GM21526 (cell line): ENCODE measurements around the gene GCM1.
"Not testable (repeated sequence)": the region's sequence is repeated elsewhere in the genome, so short reads cannot be mapped to it uniquely, and the experiment has no call there.

ENCODE experiments used
- ATAC-seq: cut with Tn5 transposase; IDR thresholded peaks from one replicate; pipeline ENCODE4 v1.9.1; 2021; ENCODE audit warnings: moderate library complexity; ENCODE audit not compliant: unreplicated experiment, low FRiP score

Gene GCM1, protein sequence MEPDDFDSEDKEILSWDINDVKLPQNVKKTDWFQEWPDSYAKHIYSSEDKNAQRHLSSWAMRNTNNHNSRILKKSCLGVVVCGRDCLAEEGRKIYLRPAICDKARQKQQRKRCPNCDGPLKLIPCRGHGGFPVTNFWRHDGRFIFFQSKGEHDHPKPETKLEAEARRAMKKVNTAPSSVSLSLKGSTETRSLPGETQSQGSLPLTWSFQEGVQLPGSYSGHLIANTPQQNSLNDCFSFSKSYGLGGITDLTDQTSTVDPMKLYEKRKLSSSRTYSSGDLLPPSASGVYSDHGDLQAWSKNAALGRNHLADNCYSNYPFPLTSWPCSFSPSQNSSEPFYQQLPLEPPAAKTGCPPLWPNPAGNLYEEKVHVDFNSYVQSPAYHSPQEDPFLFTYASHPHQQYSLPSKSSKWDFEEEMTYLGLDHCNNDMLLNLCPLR

DNA sequence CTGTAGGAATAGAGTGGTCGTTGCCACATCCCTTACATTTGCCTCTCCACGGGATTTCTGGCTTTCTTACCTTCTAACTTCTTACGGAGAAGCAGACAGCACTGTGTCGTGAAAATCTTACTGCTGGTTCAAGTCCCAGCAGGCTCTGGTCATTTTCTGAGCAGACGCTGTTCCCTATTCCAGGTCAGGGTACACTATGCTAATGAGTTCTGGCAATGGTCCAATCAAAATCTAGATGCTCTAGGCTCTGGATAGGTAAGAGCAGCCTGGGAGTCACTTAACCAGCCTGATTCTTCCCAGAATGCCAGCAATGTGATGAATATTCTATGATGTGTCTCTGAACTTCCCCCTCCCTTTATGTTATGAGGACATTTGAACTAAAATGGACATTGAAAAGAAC is at the start of gene GCM1:
Gene GCM1 (minus strand): TSS at position 158 of the 400 bp plus-strand sequence. CDS start 3,209 bp downstream, outside the sequence.
- no peak for ATAC-seq

DNA sequence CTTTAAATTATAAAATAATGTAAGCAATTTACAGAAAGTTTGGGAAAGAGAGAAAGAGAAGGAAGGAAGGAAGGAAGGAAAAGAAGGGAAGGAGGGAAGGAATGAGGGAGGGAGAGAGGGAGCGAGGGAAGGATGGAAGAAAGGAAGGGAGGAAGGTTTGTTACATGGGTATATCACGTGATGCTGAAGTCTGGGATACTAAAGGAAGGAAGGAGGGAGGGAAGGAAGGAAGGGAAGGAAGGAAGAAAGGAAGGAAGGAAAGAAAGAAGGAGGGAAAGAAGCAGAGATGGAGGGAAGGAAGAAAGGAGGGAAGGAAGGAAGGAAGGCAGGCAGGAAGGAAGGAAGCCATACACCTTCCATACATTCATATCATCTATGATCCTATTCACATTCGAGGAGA is 48.9 kb upstream of the GCM1 start:
- ATAC-seq: no peak

DNA sequence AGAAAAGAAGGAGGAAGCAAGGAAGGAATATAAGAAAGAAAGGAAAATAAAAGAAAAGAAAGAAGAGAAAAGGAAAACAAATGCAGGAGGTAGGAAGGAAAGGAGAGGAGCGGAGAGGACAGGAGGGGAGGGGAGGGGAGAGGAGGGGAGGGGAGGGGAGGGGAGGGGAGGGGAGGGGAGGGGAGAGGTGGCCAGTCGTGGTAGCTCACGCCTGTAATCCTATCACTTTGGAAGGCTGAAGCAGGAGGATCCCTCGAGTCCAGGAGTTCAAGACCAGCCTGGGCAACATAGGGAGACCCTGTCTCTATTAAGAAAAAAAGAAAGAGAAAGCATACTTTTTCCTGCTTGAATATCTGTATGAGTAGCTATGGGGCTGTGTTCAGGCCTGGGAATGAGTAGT is 46.4 kb upstream of the GCM1 start:
- no peak for ATAC-seq

DNA sequence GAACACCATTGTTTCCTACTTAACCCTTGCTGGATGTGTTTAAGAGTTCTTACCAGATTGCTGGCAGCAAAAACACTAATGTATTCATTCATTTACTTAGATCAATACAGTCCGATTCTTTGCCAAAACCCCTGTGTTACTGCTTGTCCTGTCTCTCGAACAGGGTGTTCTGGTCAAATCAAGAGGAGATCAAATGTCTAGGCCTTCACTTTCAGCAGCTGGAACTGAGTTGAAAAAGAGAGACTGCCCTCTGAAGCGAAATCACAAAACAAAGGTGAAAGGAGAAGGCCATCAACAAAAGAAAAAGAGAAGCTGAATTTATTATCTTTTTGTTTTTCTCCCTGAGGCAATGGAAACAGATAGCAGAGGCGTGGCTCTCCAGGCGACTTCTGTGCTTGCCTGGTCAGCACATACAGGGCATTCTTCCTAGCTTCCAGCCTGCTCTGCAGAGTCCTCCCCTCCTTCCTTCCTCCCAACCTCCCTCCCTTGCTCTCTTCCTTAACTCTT is 44.1 kb upstream of the GCM1 start:
- no peak for ATAC-seq

DNA sequence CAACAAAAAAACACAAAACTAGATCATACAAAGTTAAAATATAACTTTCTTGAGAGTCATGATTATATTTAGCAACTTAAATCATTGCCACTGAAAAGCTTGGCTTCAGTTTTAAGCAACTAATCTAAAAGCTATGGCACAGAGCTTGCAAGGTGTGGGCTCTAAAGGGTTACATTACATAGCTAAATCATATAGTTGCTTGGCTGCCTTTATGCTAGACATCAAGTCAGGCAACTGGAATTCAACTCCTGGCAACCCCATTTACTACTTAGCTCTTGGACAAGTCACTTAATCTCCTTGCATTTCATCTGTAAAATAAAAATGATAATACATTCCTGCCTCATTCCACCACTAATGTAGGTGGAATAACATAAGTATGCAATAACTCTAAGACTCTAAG is 40.9 kb upstream of the GCM1 start:
- no peak for ATAC-seq

DNA sequence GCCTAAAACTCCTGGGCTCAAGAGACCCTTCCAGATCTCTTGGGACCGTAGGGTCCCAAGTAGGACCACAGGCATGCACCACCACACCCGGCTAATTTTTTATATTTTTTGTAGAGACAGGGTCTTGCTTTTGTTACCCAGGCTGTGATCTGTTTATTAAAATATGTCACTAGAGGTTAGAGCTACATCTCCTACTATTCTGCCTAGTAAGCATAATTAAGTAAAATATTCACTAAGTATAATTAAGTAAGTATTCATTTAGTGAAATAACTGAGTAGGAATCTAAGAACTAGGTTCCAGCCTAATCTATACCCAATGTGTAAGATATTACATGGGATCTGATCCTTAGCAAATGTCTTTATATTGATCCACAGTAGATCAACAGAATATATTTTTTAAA is 40.2 kb upstream of the GCM1 start:
- no peak for ATAC-seq

DNA sequence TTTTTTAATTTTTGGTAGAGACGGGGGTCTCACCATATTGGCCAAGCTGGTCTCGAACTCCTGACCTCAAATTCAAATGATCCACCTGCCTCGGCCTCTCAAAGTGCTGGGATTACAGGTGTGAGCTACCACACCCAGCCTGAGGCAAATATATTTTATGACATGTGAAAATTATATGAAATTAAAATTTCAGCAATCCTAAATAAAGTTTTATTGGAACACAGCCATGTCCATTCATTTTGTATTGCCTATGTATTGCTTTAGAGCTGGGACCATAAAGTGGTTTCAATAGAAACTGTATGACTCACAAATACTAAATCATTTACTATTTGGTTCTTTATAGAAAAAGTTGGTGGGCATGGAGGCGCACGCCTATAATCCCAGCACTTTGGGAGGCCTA is 32.0 kb upstream of the GCM1 start:
- no peak for ATAC-seq

DNA sequence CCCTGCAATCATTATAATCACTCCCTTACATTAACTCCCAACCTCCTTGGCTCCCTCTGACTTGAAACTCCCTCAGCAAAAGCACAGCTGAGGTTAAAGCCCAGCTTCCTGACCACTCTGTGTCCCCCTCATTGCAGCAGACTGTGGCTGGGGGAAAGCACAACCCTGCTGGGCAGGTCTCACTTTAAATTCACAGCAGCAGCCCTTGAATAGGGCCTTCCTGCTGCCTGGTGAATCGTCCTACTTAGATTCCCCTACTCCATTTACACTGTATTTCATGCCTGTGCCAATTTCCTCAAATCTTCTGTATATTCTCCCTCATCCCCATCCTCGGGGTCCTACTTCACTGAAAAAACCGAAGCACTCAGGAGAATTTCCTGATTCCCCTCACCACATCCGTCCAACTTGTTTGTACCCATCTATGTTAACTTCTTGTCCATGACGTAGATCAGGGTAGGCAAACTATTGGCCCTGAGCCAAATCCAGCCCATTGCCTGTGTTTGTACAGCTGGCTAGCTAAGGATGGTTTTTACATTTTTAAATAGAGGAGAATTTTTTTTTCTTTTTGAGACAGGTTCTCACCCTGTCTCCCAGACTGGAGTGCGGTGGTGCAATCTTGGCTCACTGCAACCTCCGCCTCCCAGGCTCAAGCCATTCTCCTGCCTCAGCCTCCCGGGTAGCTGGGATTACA is 31.5 kb upstream of the GCM1 start:
- no peak for ATAC-seq

DNA sequence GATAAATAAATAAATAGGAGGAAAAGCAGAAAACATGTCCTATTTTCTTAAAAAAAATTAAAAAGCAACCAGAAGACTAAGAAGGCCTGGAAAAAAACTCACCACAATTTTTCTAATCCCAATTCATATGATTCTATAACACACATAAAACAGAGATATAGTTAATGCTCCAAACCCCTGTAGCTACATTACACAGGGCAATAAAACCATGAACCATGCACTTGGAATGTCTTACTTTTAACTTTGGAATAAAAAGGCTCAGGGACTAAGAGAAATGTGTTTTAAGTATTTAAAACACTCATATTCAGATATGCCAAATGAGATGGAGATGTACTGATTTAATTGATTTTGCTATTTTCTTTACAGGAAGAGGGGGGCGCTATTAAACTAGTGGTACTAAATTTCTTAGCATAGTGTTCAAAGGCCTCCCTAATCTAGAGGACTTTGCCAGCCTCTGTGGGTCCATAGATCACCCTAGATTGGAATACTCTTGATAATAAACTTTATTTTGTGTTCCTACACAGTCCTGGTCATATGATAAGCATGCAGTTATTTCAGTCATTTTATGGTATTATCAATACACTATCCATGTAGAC is 30.3 kb upstream of the GCM1 start:
- ATAC-seq: no peak

DNA sequence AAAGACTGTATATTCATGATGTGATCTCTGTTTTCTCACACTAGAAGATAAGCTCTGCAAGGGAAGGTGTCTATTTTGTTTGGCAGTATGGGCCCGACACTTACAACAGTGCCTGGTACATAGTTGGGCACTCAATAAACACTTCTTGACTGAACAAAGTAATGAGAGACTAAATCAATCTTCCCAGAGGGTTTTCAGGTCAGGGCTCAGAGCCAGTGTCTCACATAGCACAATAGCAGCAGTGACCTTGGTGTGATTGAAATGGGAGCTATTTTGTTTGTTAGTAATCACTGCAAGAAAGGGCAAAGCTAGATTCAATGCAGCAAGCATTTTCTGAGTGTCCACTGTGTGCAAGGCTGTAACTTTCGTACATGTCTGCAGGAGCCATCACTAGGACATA is 26.4 kb upstream of the GCM1 start:
- ATAC-seq: no peak

DNA sequence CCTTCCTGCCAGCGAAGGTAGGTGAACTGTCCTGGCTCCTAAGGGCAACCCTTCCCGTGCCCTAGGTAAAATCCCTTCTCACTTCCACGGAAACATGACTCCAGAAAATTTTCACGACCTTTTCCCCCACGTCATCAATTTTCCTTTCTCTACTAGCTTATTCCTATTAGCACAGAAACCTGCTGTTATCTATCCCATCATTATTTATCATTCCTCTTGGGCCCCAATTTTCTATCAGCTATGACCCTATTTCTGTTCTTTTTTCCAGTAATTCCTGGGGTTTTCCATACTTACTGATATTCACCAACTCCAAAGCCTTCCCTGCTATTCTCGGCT is 23.8 kb upstream of the GCM1 start:
- ATAC-seq: no peak

DNA sequence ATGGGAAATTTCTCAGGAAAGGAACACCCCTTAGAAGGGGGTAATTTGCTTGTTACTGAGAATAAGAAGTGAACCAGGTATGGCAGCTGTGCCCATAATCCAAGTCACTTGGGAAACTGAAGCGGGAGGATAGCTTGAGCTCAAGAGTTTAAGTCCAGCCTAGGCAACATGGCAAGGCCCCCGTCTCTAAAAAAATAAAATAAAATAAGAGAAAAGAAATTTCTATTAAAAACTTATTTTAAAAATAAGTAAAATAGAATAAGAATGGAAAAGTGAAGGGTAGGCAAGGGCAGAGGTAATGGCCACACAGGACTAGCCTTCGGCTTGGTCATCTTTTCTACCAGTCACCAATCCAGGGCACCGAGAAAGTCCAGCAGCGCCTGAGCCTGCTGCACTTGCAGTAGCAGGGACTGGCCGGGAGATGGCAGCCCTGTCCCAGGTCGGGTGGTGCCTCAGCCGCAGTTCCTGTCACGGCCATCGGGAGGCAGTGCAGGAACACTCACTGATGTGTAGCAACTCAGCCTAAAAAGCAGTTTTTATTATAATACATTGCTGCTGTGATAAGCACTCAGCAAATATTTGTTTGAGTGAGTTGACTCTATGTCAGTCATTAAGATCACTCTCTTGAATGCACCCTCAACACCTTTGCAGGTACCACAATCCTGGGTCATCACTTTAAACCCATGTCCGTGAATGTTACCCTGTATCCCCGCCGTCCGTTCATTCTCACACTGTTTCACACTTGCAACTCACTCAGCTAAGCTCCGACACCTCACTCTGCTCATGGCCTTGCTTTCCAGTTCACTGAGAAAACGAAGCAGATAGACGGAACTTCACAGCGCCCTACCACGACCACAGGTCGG is 23.2 kb upstream of the GCM1 start:
- ATAC-seq: peak; percentile 93

DNA sequence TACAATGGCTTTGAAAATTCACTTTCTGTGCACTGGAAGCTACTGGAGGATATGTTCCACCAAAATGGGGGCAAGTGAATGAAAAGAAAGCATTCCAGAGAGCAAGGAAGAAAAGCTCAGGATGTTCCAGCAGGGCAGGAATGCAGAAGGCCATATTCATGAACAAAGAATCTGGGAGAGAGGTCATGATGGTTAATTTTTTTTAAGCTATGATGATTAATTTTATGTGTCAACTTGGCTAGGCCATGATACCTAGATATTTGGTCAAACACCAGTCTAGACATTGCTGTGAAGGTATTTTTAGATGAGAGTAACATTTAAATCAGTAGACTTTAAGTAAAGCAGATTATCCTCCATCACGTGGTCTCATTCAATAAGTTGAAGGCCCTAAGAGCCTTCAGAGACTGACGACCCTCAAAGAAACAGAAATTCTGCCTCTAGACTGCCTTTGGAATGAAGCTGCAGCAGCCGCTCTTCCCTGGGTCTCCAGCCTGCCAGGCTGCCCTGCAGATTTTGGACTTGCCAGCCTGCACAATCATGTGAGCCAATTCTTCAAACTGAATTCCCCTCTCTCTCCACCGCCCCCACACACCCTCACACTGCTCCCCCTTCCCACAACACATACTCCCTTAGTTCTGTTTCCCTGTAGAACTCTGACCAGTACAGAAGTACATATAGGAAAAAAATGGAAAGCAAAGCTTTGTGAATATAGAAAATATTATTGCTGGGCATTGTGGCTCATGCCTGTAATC is 20.1 kb upstream of the GCM1 start:
- no peak for ATAC-seq

DNA sequence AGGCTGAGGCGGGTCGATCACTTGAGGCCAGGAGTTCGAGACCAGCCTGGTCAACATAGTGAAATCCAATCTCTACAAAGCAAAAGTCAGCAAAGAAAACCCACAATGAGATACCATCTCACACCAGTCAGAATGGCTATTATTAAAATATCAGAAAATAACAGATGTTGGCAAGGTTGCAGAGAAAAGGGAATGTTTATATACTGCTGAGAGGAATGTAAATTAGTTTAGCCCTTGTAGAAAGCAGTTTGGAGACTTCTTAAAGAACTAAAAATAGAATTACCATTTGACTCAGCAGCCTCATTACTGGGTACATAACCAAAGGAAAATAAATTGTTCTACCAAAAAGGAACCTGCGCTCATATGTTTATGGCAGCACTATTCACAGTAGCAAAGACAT is 16.7 kb upstream of the GCM1 start:
- ATAC-seq: no peak

DNA sequence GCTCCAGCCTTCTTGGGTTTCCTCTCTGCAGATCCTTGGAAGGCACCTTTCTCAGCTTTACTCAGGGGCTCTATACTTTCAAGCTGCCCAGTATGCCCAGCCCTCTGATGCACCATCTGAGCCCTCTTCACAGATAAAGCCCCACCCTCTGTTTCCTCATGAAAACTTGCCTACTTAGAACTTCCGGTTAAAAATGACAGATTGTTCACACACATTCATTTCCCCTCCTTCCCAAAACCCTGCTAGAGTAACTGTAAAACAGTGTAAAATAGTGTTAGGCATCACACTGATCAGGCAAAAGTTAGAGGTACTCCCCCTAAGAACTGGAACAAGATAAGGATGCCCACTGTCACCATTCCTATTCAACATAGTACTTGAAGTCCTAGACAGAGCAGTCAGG is 14.0 kb upstream of the GCM1 start:
- no peak for ATAC-seq

DNA sequence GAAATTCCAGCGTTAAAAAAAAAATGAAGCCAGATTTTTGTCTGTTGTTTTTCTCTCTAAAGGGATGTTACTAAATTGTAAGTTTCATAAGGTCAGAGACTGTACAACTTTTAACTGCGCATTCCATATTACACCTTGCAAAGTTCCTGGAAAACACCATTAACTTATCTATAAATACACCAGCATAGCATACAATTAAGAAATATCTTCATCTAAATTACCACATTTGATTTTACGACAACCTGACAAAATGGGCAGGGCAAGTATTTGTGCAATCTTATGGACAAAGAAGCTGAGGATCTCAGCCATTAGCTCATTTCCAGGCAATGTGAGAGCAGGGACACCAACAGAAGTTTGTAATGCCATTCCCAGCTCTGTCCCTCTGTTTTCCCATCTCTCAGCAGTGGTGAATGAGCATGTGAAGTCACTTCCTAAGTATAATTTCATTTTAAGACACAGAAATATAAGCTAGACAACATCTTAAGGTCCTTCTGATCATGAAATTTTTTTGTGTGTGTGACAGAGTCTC is 12.9 kb upstream of the GCM1 start:
- no peak for ATAC-seq

DNA sequence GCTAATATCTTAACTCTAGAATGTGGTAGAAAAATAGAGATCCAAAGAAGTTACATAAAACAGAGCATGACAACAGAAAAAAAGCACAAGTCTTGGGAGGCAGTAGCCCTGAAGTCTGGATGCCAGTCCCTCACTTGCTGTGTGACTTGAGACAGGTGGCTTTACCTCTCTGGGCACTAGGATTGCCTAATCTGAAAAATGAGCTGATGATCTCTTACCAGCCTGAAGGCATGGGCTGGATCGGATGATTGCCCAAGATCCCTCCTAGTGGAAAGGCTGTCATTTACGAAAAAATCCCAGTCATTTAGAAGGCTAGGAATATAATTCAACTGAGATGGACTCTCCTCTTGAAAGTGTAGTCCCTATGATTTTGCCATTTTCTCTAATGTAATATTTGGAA is 10.9 kb upstream of the GCM1 start:
- no peak for ATAC-seq

DNA sequence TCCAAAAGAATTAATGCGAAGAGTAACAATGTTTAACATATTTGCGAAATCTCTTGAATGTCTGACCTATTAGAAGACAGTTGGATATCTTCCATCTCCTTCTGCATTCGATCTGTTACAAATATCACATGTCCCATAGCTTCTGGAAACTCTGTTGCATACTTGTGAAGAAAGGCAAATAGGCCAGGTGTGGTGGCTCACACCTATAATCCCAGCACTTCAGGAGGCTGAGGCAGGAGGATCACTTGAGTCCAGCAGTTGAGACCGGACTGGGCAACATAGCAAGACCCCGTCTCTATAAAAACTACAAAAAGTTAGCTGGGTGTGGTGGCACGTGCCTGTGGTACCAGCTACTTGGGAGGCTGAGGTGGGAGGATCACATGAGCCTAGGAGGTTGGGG is 9.4 kb upstream of the GCM1 start:
- ATAC-seq: not testable (repeated sequence)

DNA sequence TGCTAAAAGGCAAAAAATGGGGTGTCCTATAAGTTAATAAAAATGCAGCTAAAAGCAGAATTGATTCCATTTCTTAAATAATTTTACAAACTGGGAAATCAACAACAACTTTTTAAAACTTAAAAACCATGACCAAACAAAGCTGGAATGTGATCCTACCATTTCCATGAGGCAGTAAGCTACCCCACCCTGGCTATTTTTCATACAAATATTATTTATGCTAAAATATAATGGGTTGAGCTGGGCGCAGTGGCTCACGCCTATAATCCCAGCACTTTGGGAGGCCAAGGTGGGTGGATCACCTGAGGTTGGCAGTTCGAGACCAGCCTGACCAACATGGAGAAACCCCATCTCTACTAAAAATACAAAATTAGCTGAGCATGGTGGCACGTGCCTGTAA is 6.6 kb upstream of the GCM1 start:
- not testable (repeated sequence) for ATAC-seq

DNA sequence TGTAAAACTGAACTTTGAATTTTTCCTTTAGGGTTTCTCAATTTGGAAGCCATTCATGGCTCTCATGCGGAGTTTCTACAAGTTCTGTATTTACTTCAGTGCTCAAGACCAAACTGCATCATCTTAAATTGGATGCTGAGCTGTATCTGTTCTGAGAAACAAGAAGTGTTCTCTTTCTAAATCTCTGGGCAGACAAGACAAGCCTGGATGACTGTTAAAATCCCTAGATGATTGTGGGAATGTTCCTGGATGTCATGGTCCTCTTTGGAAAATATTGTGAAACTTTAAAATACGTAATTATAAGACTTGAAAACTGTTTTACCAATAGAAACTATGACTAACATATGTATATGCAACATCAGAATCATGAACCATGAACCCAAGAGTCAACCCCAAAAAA is 6.2 kb upstream of the GCM1 start:
- no peak for ATAC-seq
